ENCODE data around the gene NABP1.

The NABP1 gene

GRCh38 chr2:191646163-191646902 lies 31.6 kb upstream of the NABP1 start:
- in situ Hi-C loops (cut with MboI; ENCODE audit: low sequenced_read_pairs): no loop called here

- in situ Hi-C loops (cut with MboI; ENCODE audit: low sequenced_read_pairs): no loop called here
Measured at GRCh38 chr2:191649519-191649918, 28.4 kb upstream of the NABP1 start.

- in situ Hi-C loops (cut with MboI; ENCODE audit: low sequenced_read_pairs): no loop called here
Measured at GRCh38 chr2:191650896-191651773, 26.8 kb upstream of the NABP1 start.

GRCh38 chr2:191653667-191654391 lies 24.1 kb upstream of the NABP1 start:
- in situ Hi-C loops (cut with MboI; ENCODE audit: low sequenced_read_pairs): no loop called here

GRCh38 chr2:191656391-191656790 lies 21.5 kb upstream of the NABP1 start:
- in situ Hi-C loops (cut with MboI; ENCODE audit: low sequenced_read_pairs): no loop called here

- in situ Hi-C loops (cut with MboI; ENCODE audit: low sequenced_read_pairs): no loop called here
Measured at GRCh38 chr2:191656792-191657191, 21.1 kb upstream of the NABP1 start.

GRCh38 chr2:191657977-191658376 lies 20.0 kb upstream of the NABP1 start:
- in situ Hi-C loops (cut with MboI; ENCODE audit: low sequenced_read_pairs): no loop called here

- in situ Hi-C loops (cut with MboI; ENCODE audit: low sequenced_read_pairs): no loop called here
Measured at GRCh38 chr2:191659198-191659597, 18.7 kb upstream of the NABP1 start.

GRCh38 chr2:191660575-191660974 lies 17.4 kb upstream of the NABP1 start:
- in situ Hi-C loops (cut with MboI; ENCODE audit: low sequenced_read_pairs): no loop called here

GRCh38 chr2:191661097-191661924 lies 16.6 kb upstream of the NABP1 start:
- in situ Hi-C loops (cut with MboI; ENCODE audit: low sequenced_read_pairs): no loop called here

GRCh38 chr2:191664823-191665677 lies 12.9 kb upstream of the NABP1 start:
- in situ Hi-C loops (cut with MboI; ENCODE audit: low sequenced_read_pairs): no loop called here

- in situ Hi-C loops (cut with MboI; ENCODE audit: low sequenced_read_pairs): no loop called here
Measured at GRCh38 chr2:191666226-191666625, 11.7 kb upstream of the NABP1 start.

GRCh38 chr2:191666732-191667131 lies 11.2 kb upstream of the NABP1 start:
- in situ Hi-C loops (cut with MboI; ENCODE audit: low sequenced_read_pairs): no loop called here

- in situ Hi-C loops (cut with MboI; ENCODE audit: low sequenced_read_pairs): no loop called here
Measured at GRCh38 chr2:191670076-191670475, 7.9 kb upstream of the NABP1 start.

GRCh38 chr2:191670787-191671186 lies 7.1 kb upstream of the NABP1 start:
- in situ Hi-C loops (cut with MboI; ENCODE audit: low sequenced_read_pairs): no loop called here

GRCh38 chr2:191675807-191676721 lies 1.9 kb upstream of the NABP1 start:
- in situ Hi-C loops (cut with MboI; ENCODE audit: low sequenced_read_pairs): no loop called here

GRCh38 chr2:191676790-191677645 lies 918 bp upstream of the NABP1 start:
- in situ Hi-C loops (cut with MboI; ENCODE audit: low sequenced_read_pairs): no loop called here

All from HL-60/S4 treated with retinoic acid at 250 ng/mL for 4 days and 3 days (cell line).